Measurements from ENCODE around the gene METTL25. TPM values are rescaled to one million over a fixed set of nuclear protein-coding genes. Genes with fewer than 3 reads are reported as not detected.

The METTL25 gene
- polyA plus RNA-seq, 2 of the 4 experiments (the other 2 are of a cell fraction) = 3.8 to 6.3 TPM

DNA sequence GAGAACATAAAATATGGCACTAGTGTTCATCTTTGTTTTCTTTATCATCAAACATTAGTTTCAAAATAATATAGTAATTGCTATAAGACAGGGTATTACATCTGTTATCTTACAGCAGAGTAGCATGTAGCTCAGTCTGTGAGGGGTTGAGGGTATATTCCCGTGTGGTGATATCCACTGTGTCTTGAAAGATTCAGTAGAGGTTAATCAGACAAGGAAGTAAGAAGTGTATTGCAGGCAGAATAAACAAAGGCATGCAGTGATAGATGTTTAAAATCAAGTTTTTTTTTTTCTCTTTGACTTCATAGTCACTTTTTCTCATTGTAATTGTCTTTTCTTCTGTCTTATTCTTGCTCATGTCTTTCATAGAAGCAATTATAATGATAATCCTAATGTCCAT, 48.3 kb downstream of the METTL25 start:
- POLR2A ChIA-PET = no interaction called here
- DNase-seq (ENCODE audit: low read depth in 1 of 2, low spot score in 1 of 2) (no peak), ATAC-seq (no peak), FAIRE-seq (no peak)
- no peak overlapping the region for H3K27ac ChIP-seq
- CTCF ChIA-PET = no interaction called here
- TF ChIP-seq, protein P1, sequence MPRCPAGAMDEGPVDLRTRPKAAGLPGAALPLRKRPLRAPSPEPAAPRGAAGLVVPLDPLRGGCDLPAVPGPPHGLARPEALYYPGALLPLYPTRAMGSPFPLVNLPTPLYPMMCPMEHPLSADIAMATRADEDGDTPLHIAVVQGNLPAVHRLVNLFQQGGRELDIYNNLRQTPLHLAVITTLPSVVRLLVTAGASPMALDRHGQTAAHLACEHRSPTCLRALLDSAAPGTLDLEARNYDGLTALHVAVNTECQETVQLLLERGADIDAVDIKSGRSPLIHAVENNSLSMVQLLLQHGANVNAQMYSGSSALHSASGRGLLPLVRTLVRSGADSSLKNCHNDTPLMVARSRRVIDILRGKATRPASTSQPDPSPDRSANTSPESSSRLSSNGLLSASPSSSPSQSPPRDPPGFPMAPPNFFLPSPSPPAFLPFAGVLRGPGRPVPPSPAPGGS (IDR thresholded peaks at IDR 0.05) = no peak
- TF ChIP-seq JUNB (IDR thresholded peaks at IDR 0.05) = no peak
- no peak overlapping the region for H3K4me3 ChIP-seq
- no peaks in the 10 kb centered on the region for H3K4me1 ChIP-seq
- H3K4me2 ChIP-seq = no peak overlapping the region
- WGBS (ENCODE audit: missing lambda C conversion rate) = 59% methylated on average over 1 of the region's 1 CpG
- no peaks in the 10 kb centered on the region for H3K9me3 ChIP-seq

DNA sequence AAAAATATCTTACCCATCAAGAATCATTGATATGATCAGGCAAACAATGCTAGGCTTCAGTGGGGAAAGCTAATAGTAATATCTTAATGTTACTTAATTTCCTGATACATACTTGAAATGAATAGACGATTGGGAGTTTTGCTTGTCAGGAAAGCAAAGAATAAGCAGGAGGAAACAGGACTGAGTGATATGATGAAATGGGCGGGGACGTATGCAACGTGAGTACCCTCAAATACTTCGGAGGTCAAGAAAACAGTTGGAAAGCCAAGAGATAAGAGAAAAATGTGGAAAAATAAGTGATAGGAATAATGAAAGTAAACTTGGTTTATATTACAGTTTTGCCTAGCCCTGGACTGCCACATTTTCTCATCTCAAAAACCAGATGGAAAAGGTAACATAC, 49.2 kb downstream of the METTL25 start:
- DNase-seq (ENCODE audit: low read depth in 1 of 2, low spot score in 1 of 2) (no peak), ATAC-seq (no peak), FAIRE-seq (no peak)
- Histone ChIP-seq H3K9me3 (no peaks in the 10 kb centered on the region), H3K4me1 (no peaks in the 10 kb centered on the region), H3K27ac (no peak overlapping the region), H3K4me3 (no peak overlapping the region), H3K4me2 (no peak overlapping the region)
- 75% methylated on average over 5 of the region's 5 CpGs for WGBS (ENCODE audit: missing lambda C conversion rate)
- TF ChIP-seq HDAC2 (IDR thresholded peaks at IDR 0.05) = no peak
- TF ChIP-seq RAD21 (conservative IDR thresholded peaks at IDR 0.05 in 1 of 2, IDR thresholded peaks at IDR 0.05 in 1 of 2) = no peak
- TF ChIP-seq CBX8 (IDR thresholded peaks at IDR 0.05) = no peak
- TF ChIP-seq, protein P2, sequence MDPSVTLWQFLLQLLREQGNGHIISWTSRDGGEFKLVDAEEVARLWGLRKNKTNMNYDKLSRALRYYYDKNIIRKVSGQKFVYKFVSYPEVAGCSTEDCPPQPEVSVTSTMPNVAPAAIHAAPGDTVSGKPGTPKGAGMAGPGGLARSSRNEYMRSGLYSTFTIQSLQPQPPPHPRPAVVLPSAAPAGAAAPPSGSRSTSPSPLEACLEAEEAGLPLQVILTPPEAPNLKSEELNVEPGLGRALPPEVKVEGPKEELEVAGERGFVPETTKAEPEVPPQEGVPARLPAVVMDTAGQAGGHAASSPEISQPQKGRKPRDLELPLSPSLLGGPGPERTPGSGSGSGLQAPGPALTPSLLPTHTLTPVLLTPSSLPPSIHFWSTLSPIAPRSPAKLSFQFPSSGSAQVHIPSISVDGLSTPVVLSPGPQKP (IDR thresholded peaks at IDR 0.05; ENCODE audit: low read depth, low read length) = no peak
- TF ChIP-seq TP53 (CRISPR knock-in tag; IDR thresholded peaks at IDR 0.05) = no peak
- ChIA-PET CTCF (no interaction called here), POLR2A (no interaction called here)

DNA sequence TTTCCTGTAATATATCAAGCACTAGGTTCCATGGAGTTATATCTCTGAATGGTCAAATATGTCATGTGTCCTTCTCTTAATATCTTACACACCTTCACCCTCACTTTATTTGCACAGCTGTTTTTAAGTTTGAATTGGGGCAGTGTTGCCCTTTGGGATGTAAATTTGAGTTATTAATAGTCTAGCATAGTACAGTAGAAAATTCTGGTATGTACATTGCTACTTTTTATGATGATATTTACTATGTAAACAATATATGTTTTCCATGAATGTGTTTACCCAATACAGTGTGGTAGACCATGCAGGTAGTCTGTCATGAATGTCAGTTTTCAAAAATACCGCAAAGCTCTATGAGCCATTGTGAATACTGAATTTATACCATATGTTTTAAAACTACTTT, 50.5 kb downstream of the METTL25 start:
- Histone ChIP-seq H3K27ac (no peak overlapping the region), H3K9me3 (no peaks in the 10 kb centered on the region), H3K4me3 (no peak overlapping the region), H3K4me2 (no peak overlapping the region), H3K4me1 (no peaks in the 10 kb centered on the region)
- CTCF ChIA-PET = no interaction called here
- DNase-seq (ENCODE audit: low read depth in 1 of 2, low spot score in 1 of 2) (no peak), FAIRE-seq (peak; percentile 59), ATAC-seq (no peak)
- no peak for TF ChIP-seq HDAC2 (IDR thresholded peaks at IDR 0.05)
- TF ChIP-seq KDM5A (IDR thresholded peaks at IDR 0.05) = no peak
- TF ChIP-seq EHF (CRISPR knock-in tag; IDR thresholded peaks at IDR 0.05) = no peak
- TF ChIP-seq, protein P3, sequence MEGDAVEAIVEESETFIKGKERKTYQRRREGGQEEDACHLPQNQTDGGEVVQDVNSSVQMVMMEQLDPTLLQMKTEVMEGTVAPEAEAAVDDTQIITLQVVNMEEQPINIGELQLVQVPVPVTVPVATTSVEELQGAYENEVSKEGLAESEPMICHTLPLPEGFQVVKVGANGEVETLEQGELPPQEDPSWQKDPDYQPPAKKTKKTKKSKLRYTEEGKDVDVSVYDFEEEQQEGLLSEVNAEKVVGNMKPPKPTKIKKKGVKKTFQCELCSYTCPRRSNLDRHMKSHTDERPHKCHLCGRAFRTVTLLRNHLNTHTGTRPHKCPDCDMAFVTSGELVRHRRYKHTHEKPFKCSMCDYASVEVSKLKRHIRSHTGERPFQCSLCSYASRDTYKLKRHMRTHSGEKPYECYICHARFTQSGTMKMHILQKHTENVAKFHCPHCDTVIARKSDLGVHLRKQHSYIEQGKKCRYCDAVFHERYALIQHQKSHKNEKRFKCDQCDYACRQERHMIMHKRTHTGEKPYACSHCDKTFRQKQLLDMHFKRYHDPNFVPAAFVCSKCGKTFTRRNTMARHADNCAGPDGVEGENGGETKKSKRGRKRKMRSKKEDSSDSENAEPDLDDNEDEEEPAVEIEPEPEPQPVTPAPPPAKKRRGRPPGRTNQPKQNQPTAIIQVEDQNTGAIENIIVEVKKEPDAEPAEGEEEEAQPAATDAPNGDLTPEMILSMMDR (IDR thresholded peaks at IDR 0.05) = no peak
- TF ChIP-seq, protein P4, sequence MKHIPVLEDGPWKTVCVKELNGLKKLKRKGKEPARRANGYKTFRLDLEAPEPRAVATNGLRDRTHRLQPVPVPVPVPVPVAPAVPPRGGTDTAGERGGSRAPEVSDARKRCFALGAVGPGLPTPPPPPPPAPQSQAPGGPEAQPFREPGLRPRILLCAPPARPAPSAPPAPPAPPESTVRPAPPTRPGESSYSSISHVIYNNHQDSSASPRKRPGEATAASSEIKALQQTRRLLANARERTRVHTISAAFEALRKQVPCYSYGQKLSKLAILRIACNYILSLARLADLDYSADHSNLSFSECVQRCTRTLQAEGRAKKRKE (CRISPR knock-in tag; IDR thresholded peaks at IDR 0.05; ENCODE audit: low read depth) = no peak
- TF ChIP-seq, protein P5, sequence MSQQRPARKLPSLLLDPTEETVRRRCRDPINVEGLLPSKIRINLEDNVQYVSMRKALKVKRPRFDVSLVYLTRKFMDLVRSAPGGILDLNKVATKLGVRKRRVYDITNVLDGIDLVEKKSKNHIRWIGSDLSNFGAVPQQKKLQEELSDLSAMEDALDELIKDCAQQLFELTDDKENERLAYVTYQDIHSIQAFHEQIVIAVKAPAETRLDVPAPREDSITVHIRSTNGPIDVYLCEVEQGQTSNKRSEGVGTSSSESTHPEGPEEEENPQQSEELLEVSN (IDR thresholded peaks at IDR 0.05; ENCODE audit: borderline replicate concordance, low read depth) = no peak
- no peak for TF ChIP-seq NPAS2 (CRISPR knock-in tag; IDR thresholded peaks at IDR 0.05; ENCODE audit: borderline replicate concordance)
- TF ChIP-seq MYC (IDR thresholded peaks at IDR 0.05; ENCODE audit: borderline replicate concordance, low read length) = no peak
- no peak for TF ChIP-seq NFE2L2 (conservative IDR thresholded peaks at IDR 0.05; ENCODE audit: low read length)
- TF ChIP-seq, protein P1 (IDR thresholded peaks at IDR 0.05) = no peak
- TF ChIP-seq, protein P6, sequence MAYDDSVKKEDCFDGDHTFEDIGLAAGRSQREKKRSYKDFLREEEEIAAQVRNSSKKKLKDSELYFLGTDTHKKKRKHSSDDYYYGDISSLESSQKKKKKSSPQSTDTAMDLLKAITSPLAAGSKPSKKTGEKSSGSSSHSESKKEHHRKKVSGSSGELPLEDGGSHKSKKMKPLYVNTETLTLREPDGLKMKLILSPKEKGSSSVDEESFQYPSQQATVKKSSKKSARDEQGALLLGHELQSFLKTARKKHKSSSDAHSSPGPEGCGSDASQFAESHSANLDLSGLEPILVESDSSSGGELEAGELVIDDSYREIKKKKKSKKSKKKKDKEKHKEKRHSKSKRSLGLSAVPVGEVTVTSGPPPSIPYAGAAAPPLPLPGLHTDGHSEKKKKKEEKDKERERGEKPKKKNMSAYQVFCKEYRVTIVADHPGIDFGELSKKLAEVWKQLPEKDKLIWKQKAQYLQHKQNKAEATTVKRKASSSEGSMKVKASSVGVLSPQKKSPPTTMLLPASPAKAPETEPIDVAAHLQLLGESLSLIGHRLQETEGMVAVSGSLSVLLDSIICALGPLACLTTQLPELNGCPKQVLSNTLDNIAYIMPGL (CRISPR knock-in tag; IDR thresholded peaks at IDR 0.05; ENCODE audit: borderline replicate concordance) = no peak
- 98% methylated on average over 1 of the region's 1 CpG for WGBS (ENCODE audit: missing lambda C conversion rate)
- POLR2A ChIA-PET = no interaction called here

Measured in A549 (cell line).